HepG2 (cell line): ENCODE data around the gene NDOR1. TPM values are rescaled to one million over a fixed set of nuclear protein-coding genes. Genes with fewer than 3 reads are reported as not detected.

Source experiments
- BATF2 ChIP-seq: sonication (generic); formaldehyde crosslinking; IDR thresholded peaks from 2 replicates; pipeline ENCODE4 v1.8.0; 2022; ENCODE audit warnings: mild to moderate bottlenecking, missing genetic modification reagents, moderate library complexity
- ELF3 ChIP-seq: IDR thresholded peaks from 2 replicates; pipeline ENCODE4 v1.6.1; 2016; ENCODE audit warnings: missing genetic modification reagents, missing compliant biosample characterization
- GLI4 ChIP-seq: sonication (generic); formaldehyde crosslinking; IDR thresholded peaks from 2 replicates; pipeline ENCODE4 v1.5.1; 2020; ENCODE audit warnings: missing genetic modification reagents, mild to moderate bottlenecking, moderate library complexity, borderline replicate concordance
- GLMP ChIP-seq: sonication (generic); formaldehyde crosslinking; IDR thresholded peaks from 2 replicates; pipeline ENCODE4 v1.9.0; 2021; ENCODE audit warnings: missing genetic modification reagents, mild to moderate bottlenecking, borderline replicate concordance
- KLF11 ChIP-seq: IDR thresholded peaks from 2 replicates; pipeline ENCODE4 v1.6.1; 2016; ENCODE audit warnings: missing compliant biosample characterization
- LBX2 ChIP-seq: sonication (generic); formaldehyde crosslinking; IDR thresholded peaks from 2 replicates; pipeline ENCODE4 v1.5.0; 2020; ENCODE audit warnings: missing genetic modification reagents, mild to moderate bottlenecking, borderline replicate concordance
- MXD3 ChIP-seq: IDR thresholded peaks from 2 replicates; pipeline ENCODE4 v1.6.1; 2016; ENCODE audit warnings: mild to moderate bottlenecking, missing biosample characterization, missing genetic modification reagents
- NPAS2 ChIP-seq: sonication (generic); formaldehyde crosslinking; IDR thresholded peaks from 2 replicates; pipeline ENCODE4 v1.8.0; 2022; ENCODE audit warnings: mild to moderate bottlenecking, missing genetic modification reagents, borderline replicate concordance
- TBX3 ChIP-seq: fragments of 450-650 bp; IDR thresholded peaks from 2 replicates; pipeline ENCODE4 v1.6.1; 2017; ENCODE audit warnings: antibody characterized with exemption, mild to moderate bottlenecking, inconsistent platforms, borderline replicate concordance
- TFAP4 ChIP-seq: sonication (generic); IDR thresholded peaks from 2 replicates; pipeline ENCODE4 v1.6.1; 2016; ENCODE audit warnings: low read depth, borderline replicate concordance
- THAP7 ChIP-seq: sonication (generic); formaldehyde crosslinking; IDR thresholded peaks from 2 replicates; pipeline ENCODE4 v1.8.1; 2023; ENCODE audit warnings: mild to moderate bottlenecking, missing genetic modification reagents
- YY1 ChIP-seq: IDR thresholded peaks from 2 replicates; pipeline ENCODE4 v1.6.1; 2011; ENCODE audit warnings: low read length, low read depth, moderate library complexity, mild to moderate bottlenecking; ENCODE audit not compliant: insufficient read depth, insufficient replicate concordance
- ZFX ChIP-seq: sonication (generic); formaldehyde crosslinking; IDR thresholded peaks from 2 replicates; pipeline ENCODE4 v1.4.0; 2020; ENCODE audit warnings: mild to moderate bottlenecking, low read depth, missing genetic modification reagents, moderate library complexity
- ZNF12 ChIP-seq: sonication (generic); formaldehyde crosslinking; IDR thresholded peaks from 2 replicates; pipeline ENCODE4 v1.5.0; 2020; ENCODE audit warnings: missing genetic modification reagents
- ZNF34 ChIP-seq: sonication (generic); formaldehyde crosslinking; IDR thresholded peaks from 2 replicates; pipeline ENCODE4 v1.4.0; 2020; ENCODE audit warnings: mild to moderate bottlenecking, missing genetic modification reagents, borderline replicate concordance
- ZNF615 ChIP-seq: sonication (generic); formaldehyde crosslinking; IDR thresholded peaks from 2 replicates; pipeline ENCODE4 v1.5.0; 2020; ENCODE audit warnings: mild to moderate bottlenecking, missing genetic modification reagents, borderline replicate concordance
- ZSCAN29 ChIP-seq: sonication (generic); formaldehyde crosslinking; conservative IDR thresholded peaks from 2 replicates; pipeline ENCODE4 v1.4.0; 2020; ENCODE audit warnings: mild to moderate bottlenecking, missing genetic modification reagents
- polyA plus RNA-seq, 8 experiments: library from polyadenylated mRNA; depleted of rRNA in 3 of 8; stranded (reverse) in 7 of 8; unstranded in 1 of 8; fragments of >200 nt; fragmentation: Illumina TruSeq in 4 of 8; extraction: Trizol in 4 of 8; gene quantifications; 2 replicates each; pipeline versions ENCODE4 v1.2.1 to v1.2.3, GENCODE V29; 2011 to 2016; ENCODE audit warnings: low read depth in 4 of 8, missing spikeins in 1 of 8, mixed read lengths in 1 of 8; ENCODE audit not compliant: insufficient read depth in 1 of 8
- total RNA-seq, 5 experiments: library from RNA; depleted of rRNA; stranded (reverse); fragments of >200 nt; fragmentation: Illumina TruSeq; extraction: Trizol; gene quantifications; 2 replicates each; pipeline ENCODE4 v1.2.3, GENCODE V29; 2016; ENCODE audit warnings: low read depth in 1 of 5
- TF ChIP-seq, protein P1 (sequence below): IDR thresholded peaks from 2 replicates; pipeline ENCODE4 v1.6.1; 2016; ENCODE audit warnings: missing compliant biosample characterization, missing genetic modification reagents, borderline replicate concordance
- TF ChIP-seq, protein P2 (sequence below): sonication (generic); formaldehyde crosslinking; IDR thresholded peaks from 2 replicates; pipeline ENCODE4; 2020; ENCODE audit warnings: missing genetic modification reagents, mild to moderate bottlenecking, borderline replicate concordance

Gene NDOR1
- total and polyA plus RNA-seq, 2 of the 13 experiments (the other 11 are each of a cell fraction or from before 2014, with no cell fraction given): 3.6 to 8.7 TPM

- TF ChIP-seq BATF2 (CRISPR knock-in tag): 0 out of 2 replicates have a peak, but pooled peaks have one; percentile 69
- TF ChIP-seq GLMP (CRISPR knock-in tag): no peak
- peak; percentile 29 for TF ChIP-seq YY1
- TF ChIP-seq MXD3: peak; percentile 86
- TF ChIP-seq ZSCAN29 (CRISPR knock-in tag): no peak
- TF ChIP-seq ELF3 (CRISPR knock-in tag): no peak; the same call in none of the 2 replicates
- TF ChIP-seq ZNF615 (CRISPR knock-in tag): no peak
- no peak for TF ChIP-seq TBX3
- peak; percentile 66; the same call in 1 of the 2 replicates for TF ChIP-seq LBX2 (CRISPR knock-in tag)
- TF ChIP-seq, protein P1, sequence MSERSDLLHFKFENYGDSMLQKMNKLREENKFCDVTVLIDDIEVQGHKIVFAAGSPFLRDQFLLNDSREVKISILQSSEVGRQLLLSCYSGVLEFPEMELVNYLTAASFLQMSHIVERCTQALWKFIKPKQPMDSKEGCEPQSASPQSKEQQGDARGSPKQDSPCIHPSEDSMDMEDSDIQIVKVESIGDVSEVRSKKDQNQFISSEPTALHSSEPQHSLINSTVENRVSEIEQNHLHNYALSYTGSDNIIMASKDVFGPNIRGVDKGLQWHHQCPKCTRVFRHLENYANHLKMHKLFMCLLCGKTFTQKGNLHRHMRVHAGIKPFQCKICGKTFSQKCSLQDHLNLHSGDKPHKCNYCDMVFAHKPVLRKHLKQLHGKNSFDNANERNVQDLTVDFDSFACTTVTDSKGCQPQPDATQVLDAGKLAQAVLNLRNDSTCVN (CRISPR knock-in tag): no peak
- no peak; the same call in 1 of the 2 replicates for TF ChIP-seq KLF11 (CRISPR knock-in tag)
- peak; percentile 61; the same call in 1 of the 2 replicates for TF ChIP-seq ZNF12
- no peak for TF ChIP-seq ZNF34 (CRISPR knock-in tag)
- peak; percentile 58; the same call in 1 of the 2 replicates for TF ChIP-seq GLI4 (CRISPR knock-in tag)
- TF ChIP-seq ZFX: peak; percentile 94
- TF ChIP-seq TFAP4: peak; percentile 14; the same call in 1 of the 2 replicates
- TF ChIP-seq THAP7 (CRISPR knock-in tag): peak; percentile 64; the same call in 1 of the 2 replicates
- TF ChIP-seq NPAS2: no peak
- TF ChIP-seq, protein P2, sequence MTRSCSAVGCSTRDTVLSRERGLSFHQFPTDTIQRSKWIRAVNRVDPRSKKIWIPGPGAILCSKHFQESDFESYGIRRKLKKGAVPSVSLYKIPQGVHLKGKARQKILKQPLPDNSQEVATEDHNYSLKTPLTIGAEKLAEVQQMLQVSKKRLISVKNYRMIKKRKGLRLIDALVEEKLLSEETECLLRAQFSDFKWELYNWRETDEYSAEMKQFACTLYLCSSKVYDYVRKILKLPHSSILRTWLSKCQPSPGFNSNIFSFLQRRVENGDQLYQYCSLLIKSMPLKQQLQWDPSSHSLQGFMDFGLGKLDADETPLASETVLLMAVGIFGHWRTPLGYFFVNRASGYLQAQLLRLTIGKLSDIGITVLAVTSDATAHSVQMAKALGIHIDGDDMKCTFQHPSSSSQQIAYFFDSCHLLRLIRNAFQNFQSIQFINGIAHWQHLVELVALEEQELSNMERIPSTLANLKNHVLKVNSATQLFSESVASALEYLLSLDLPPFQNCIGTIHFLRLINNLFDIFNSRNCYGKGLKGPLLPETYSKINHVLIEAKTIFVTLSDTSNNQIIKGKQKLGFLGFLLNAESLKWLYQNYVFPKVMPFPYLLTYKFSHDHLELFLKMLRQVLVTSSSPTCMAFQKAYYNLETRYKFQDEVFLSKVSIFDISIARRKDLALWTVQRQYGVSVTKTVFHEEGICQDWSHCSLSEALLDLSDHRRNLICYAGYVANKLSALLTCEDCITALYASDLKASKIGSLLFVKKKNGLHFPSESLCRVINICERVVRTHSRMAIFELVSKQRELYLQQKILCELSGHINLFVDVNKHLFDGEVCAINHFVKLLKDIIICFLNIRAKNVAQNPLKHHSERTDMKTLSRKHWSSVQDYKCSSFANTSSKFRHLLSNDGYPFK (CRISPR knock-in tag): peak; percentile 23; the same call in 1 of the 2 replicates
Measured at GRCh38 chr9:137240318-137240840, 34.9 kb downstream of the NDOR1 start (continued).
